ENCODE data around the gene STYXL2.

Gene STYXL2

DNA sequence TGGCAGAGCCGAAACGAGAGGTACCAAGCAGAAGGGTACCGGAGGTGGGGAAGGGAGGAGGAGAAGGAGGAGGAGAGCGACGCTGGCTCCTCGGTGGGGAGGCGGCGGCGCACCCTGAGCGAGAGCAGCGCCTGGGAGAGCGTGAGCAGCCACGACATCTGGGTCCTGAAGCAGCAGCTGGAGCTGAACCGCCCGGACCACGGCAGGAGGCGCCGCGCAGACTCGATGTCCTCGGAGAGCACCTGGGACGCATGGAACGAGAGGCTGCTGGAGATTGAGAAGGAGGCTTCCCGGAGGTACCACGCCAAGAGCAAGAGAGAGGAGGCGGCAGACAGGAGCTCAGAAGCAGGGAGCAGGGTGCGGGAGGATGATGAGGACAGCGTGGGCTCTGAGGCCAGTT lies 32.4 kb downstream of the STYXL2 start:
- TF ChIP-seq, protein P1, sequence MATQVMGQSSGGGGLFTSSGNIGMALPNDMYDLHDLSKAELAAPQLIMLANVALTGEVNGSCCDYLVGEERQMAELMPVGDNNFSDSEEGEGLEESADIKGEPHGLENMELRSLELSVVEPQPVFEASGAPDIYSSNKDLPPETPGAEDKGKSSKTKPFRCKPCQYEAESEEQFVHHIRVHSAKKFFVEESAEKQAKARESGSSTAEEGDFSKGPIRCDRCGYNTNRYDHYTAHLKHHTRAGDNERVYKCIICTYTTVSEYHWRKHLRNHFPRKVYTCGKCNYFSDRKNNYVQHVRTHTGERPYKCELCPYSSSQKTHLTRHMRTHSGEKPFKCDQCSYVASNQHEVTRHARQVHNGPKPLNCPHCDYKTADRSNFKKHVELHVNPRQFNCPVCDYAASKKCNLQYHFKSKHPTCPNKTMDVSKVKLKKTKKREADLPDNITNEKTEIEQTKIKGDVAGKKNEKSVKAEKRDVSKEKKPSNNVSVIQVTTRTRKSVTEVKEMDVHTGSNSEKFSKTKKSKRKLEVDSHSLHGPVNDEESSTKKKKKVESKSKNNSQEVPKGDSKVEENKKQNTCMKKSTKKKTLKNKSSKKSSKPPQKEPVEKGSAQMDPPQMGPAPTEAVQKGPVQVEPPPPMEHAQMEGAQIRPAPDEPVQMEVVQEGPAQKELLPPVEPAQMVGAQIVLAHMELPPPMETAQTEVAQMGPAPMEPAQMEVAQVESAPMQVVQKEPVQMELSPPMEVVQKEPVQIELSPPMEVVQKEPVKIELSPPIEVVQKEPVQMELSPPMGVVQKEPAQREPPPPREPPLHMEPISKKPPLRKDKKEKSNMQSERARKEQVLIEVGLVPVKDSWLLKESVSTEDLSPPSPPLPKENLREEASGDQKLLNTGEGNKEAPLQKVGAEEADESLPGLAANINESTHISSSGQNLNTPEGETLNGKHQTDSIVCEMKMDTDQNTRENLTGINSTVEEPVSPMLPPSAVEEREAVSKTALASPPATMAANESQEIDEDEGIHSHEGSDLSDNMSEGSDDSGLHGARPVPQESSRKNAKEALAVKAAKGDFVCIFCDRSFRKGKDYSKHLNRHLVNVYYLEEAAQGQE (IDR thresholded peaks at IDR 0.05; ENCODE audit: insufficient read depth in 1 of 2, low read depth in 2 of 2, low read length in 2 of 2) = no peak
- TF ChIP-seq TAF1 (IDR thresholded peaks at IDR 0.05; ENCODE audit: borderline replicate concordance, insufficient read depth, low read length) (no peak), SIN3A (IDR thresholded peaks at IDR 0.05; ENCODE audit: borderline replicate concordance, insufficient read depth, low read length) (no peak), POLR2AphosphoS5 (IDR thresholded peaks at IDR 0.05; ENCODE audit: low read depth, low read length) (no peak), FOXP2 (optimal IDR thresholded peaks at IDR 0.05; ENCODE audit: borderline replicate concordance, extremely low read depth, extremely low read length, insufficient read depth) (no peak)

DNA sequence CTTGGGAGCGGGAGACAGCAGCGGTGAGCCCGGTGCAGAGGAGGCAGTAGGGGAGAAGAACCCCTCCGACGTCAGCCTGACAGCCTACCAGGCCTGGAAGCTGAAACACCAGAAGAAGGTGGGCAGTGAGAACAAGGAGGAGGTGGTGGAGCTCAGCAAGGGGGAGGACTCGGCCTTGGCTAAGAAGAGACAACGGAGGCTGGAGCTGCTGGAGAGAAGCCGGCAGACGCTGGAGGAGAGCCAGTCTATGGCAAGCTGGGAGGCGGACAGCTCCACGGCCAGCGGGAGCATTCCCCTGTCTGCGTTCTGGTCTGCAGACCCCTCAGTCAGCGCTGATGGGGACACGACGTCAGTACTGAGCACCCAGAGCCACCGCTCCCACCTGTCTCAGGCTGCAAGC lies 32.9 kb downstream of the STYXL2 start:
- no peak for TF ChIP-seq SIN3A (IDR thresholded peaks at IDR 0.05; ENCODE audit: borderline replicate concordance, insufficient read depth, low read length)

DNA sequence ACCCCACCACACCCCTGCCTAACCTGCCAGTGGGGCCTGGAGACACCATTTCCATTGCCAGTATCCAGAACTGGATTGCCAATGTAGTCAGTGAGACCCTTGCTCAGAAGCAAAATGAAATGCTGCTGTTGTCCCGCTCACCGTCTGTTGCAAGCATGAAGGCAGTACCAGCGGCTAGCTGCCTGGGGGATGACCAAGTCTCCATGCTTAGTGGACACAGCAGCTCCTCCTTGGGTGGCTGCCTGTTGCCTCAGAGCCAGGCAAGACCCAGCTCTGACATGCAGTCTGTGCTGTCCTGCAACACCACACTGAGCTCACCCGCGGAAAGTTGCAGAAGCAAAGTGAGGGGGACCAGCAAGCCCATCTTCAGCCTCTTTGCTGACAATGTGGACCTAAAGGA lies 33.4 kb downstream of the STYXL2 start:
- TF ChIP-seq POLR2AphosphoS5 (IDR thresholded peaks at IDR 0.05; ENCODE audit: low read depth, low read length) (no peak), FOXP2 (optimal IDR thresholded peaks at IDR 0.05; ENCODE audit: borderline replicate concordance, extremely low read depth, extremely low read length, insufficient read depth) (no peak), TAF1 (IDR thresholded peaks at IDR 0.05; ENCODE audit: borderline replicate concordance, insufficient read depth, low read length) (no peak), SIN3A (IDR thresholded peaks at IDR 0.05; ENCODE audit: borderline replicate concordance, insufficient read depth, low read length) (no peak)
- TF ChIP-seq, protein P1 (IDR thresholded peaks at IDR 0.05; ENCODE audit: insufficient read depth in 1 of 2, low read depth in 2 of 2, low read length in 2 of 2) = no peak

DNA sequence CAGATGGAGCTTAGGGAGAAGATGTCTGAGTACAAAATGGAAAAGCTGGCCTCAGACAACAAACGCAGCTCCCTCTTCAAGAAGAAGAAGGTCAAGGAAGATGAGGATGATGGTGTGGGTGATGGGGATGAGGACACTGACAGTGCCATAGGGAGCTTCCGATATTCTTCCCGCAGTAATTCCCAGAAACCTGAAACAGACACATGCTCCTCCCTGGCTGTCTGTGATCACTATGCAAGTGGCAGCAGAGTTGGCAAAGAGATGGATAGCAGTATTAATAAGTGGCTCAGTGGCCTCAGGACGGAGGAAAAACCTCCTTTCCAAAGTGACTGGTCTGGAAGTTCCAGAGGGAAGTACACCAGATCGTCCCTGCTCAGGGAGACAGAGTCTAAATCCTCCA lies 33.8 kb downstream of the STYXL2 start:
- TF ChIP-seq TAF1 (IDR thresholded peaks at IDR 0.05; ENCODE audit: borderline replicate concordance, insufficient read depth, low read length) (no peak), SIN3A (IDR thresholded peaks at IDR 0.05; ENCODE audit: borderline replicate concordance, insufficient read depth, low read length) (no peak), FOXP2 (optimal IDR thresholded peaks at IDR 0.05; ENCODE audit: borderline replicate concordance, extremely low read depth, extremely low read length, insufficient read depth) (no peak)
- TF ChIP-seq, protein P1 (IDR thresholded peaks at IDR 0.05; ENCODE audit: insufficient read depth in 1 of 2, low read depth in 2 of 2, low read length in 2 of 2) = no peak

DNA sequence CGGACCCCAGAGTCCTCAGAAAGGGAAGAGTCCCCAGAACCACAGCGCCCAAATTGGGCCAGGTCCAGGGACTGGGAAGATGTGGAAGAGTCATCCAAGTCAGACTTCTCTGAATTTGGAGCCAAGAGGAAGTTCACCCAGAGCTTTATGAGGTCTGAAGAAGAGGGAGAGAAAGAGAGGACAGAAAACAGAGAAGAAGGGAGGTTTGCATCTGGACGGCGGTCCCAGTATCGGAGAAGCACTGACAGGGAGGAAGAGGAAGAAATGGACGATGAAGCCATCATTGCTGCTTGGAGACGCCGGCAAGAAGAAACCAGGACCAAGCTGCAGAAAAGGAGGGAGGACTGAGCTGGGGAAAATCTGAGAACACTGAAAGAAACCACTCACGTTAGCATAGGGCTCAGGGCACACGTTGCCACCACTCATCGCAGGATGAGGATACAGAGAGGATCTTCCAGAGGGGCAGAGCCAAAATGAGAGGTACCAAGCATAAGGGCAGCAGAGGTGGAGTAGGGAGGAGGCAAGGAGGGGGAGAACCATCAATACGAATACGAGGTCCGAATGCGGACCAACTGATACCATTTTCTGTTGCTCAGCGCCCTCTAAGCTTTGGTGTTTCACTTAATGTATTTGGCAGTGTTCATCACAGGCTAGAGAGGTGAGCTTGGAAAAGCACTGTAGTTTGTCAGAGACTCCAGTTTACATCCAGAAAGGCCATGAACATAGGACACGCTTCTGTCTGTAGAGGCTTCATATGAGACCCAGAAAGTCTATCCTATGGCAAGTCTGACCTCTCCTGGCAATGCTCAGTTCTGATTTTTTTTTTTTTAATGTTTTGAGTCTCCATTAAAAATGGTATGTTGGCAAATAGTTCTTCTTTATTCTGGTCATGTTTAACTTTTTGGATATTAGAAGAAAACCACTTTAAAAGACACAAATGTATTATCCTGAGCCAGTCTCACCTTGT lies 34.7 kb downstream of the STYXL2 start:
- TF ChIP-seq TAF1 (IDR thresholded peaks at IDR 0.05; ENCODE audit: borderline replicate concordance, insufficient read depth, low read length) = no peak
- no peak for TF ChIP-seq SIN3A (IDR thresholded peaks at IDR 0.05; ENCODE audit: borderline replicate concordance, insufficient read depth, low read length)
- no peak for TF ChIP-seq FOXP2 (optimal IDR thresholded peaks at IDR 0.05; ENCODE audit: borderline replicate concordance, extremely low read depth, extremely low read length, insufficient read depth)
- no peak for TF ChIP-seq POLR2AphosphoS5 (IDR thresholded peaks at IDR 0.05; ENCODE audit: low read depth, low read length)
- TF ChIP-seq, protein P1 (IDR thresholded peaks at IDR 0.05; ENCODE audit: insufficient read depth in 1 of 2, low read depth in 2 of 2, low read length in 2 of 2) = no peak
